NOMO-1 (cell line): ENCODE results near the gene ARID5A.
"Not testable (repeated sequence)": the region's sequence is repeated elsewhere in the genome, so short reads cannot be mapped to it uniquely, and the experiment has no call there.

Experiments used
- DNase-seq, 2 experiments: peaks; one replicate each; lab custom pipeline; 2025; ENCODE audit not compliant: unreplicated experiment in 2 of 2; lab: John Stamatoyannopoulos, UW

The ARID5A gene

GRCh38 chr2:96536445-96537065 is at the start of gene ARID5A:
TSS of gene ARID5A (plus strand) at chr2:96536752. CDS start at chr2:96536827, 75 bp downstream.
- DNase-seq = peak; percentile 79 to 83

GRCh38 chr2:96489261-96489660 is 47.3 kb upstream of the ARID5A start:
- no peak for DNase-seq

- DNase-seq = peak; percentile 23 to 64
These were observed 46.9 kb upstream of the ARID5A start for GRCh38 chr2:96489663-96490062.

- no peak for DNase-seq
These were observed 44.6 kb upstream of the ARID5A start for GRCh38 chr2:96491860-96492497.

GRCh38 chr2:96493072-96493471 is 43.5 kb upstream of the ARID5A start:
- DNase-seq = no peak

GRCh38 chr2:96494188-96494587 is 42.4 kb upstream of the ARID5A start:
- no peak for DNase-seq

GRCh38 chr2:96495982-96496629 is 40.4 kb upstream of the ARID5A start:
- no peak for DNase-seq

GRCh38 chr2:96498021-96498431 is 38.5 kb upstream of the ARID5A start:
- no peak for DNase-seq

- DNase-seq = not testable (repeated sequence)
These were observed 37.9 kb upstream of the ARID5A start for GRCh38 chr2:96498611-96499010.

GRCh38 chr2:96499061-96499960 is 37.2 kb upstream of the ARID5A start:
- no peak for DNase-seq

GRCh38 chr2:96500385-96501066 is 36.0 kb upstream of the ARID5A start:
- DNase-seq = no peak

- no peak for DNase-seq
These were observed 35.1 kb upstream of the ARID5A start for GRCh38 chr2:96501471-96501874.

GRCh38 chr2:96501886-96502810 is 34.4 kb upstream of the ARID5A start:
- no peak for DNase-seq

- no peak for DNase-seq
These were observed 33.5 kb upstream of the ARID5A start for GRCh38 chr2:96502891-96503636.

- DNase-seq = no peak
These were observed 32.8 kb upstream of the ARID5A start for GRCh38 chr2:96503637-96504243.

- no peak for DNase-seq
These were observed 31.2 kb upstream of the ARID5A start, which contains the start of gene NEURL3 for GRCh38 chr2:96505231-96505889. TSS of gene NEURL3 (minus strand) at chr2:96505357. CDS start at chr2:96505286, 71 bp downstream.

- no peak for DNase-seq
These were observed 30.3 kb upstream of the ARID5A start for GRCh38 chr2:96506016-96506906.
